ENCODE data around the gene DUSP16.
"Not testable (repeated sequence)": the region's sequence is repeated elsewhere in the genome, so short reads cannot be mapped to it uniquely, and the experiment has no call there.

Gene DUSP16

DNA sequence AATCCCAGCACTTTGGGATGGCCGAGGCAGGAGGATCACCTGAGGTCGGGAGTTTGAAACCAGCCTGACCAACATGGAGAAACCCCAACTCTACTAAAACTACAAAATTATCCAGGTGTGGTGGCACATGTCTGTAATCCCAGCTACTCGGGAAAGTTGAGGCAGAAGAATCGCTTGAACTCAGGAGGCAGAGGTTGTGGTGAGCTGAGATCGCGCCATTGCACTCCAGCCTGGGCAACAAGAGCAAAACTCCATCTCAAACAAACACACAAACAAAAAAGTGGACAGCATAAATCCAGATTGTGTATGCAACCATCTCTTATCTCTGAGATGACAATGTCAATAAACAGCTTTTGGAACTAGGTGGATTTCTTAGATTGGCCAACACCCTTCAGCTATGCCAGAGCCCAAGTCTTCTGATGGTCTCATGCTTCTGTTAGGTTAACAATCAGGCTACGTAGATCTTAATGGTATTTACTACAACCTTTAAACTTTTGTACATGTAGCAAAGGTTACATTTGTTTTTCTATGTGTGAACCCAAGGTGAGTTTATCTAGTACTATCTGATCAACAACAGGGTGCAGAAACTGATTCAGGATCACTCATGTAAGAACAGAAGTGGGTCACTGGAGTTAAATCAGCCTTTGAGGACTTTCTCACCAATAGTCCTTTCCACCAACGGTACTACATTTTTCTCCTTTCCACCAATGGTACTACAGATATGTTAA is 73.7 kb downstream of the DUSP16 start:
- DNase-seq = no peak

DNA sequence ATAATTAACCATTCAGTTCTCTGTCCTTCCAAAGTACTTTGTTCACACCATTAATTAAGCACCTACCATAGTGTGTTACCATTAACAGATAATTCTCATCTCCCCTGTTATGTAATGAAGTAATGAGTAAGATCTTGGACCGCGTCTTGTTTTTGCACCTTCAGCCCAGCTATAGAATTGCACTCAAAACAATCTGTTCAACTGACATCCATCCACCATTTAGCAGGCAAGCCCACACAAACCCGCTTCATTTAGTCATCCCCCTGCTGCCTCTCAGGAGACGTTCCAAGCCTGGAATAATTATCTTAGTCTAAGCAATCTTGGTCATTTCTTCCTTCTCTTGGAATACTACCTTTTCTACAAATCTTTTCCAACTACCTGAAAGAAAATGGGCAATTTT is 74.4 kb downstream of the DUSP16 start:
- DNase-seq = no peak

DNA sequence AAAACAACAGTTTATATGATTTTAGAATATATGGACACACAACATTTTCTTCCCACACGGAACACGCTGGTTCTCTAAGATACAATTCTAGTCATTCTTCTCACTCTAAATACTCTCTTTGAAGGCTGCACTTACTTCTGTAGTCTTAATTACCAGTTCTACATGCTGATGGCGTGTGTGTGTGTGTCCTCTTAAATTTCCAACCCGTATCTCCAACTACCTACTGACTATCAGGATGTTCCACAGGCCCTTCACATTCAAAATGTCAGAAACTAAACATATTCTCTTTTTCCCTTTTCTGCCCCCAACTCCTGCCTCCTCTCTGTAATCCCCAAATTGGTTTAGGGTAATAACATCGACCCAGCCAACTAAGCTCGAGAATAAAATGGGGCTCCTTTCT is 75.2 kb downstream of the DUSP16 start:
- DNase-seq = no peak

DNA sequence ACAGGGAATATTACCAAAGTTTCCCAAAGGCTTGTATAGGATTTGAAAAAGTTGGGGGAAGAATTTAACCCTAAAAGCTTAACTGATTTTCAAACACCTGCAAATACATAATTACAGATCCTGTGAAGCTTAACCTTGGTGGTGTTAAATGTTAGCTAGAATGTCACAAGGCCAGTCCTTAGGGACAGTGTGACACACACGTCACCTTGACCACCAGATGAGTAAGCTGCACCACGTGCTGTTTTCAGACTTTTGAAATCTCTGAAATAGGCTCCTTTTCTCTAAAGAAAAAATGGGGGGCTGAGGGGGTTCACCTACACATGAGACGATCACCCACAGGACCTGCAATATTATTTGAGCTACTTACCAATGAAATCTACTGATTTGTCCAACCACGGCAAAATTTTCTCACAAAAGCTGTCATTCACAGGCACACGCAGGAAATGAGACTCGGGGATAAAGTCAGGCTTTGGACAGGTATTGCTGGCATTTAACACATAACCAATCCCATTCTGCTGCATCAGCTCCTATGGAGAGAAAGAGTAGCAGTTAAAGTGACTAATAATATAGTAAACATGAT is 75.9 kb downstream of the DUSP16 start:
- no peak for DNase-seq

DNA sequence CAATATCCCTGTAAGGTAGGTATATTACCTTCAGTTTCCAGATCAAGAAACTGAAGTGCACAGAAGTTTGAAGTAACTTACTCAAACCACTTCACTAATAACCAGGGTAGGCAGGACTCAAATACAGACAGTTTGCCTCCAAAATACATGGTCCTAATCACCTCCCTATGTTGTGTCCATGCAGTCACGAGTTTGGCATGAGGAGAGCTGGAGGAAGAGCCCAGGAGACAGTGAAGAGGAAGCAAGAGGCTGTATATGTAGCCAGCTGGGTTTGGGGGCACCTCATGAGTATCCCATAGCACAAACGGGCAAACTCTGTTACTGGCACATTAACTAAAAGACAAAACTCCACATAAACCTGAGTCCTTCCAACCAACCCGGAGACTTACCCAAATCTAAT is 79.2 kb downstream of the DUSP16 start:
- DNase-seq = no peak

DNA sequence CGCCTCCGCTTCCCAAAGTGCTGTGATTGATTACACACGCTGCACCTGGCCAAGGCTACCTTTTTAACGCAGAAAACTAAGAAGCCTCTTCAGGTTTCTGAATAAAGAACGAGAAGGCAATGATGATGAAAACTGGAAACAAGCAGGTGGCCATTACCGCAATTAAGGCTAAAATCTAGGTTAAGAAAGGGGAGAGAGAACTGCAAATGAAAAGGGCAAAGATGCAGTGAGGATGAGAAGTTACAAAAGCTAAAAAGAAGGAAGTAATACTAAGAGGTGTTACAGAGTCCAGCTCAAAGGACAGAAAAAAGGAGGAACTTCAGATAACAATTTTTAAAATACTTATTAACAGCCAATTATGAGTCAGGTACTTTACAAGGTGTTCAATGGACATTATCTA is 79.7 kb downstream of the DUSP16 start:
- peak; percentile 17 for DNase-seq

DNA sequence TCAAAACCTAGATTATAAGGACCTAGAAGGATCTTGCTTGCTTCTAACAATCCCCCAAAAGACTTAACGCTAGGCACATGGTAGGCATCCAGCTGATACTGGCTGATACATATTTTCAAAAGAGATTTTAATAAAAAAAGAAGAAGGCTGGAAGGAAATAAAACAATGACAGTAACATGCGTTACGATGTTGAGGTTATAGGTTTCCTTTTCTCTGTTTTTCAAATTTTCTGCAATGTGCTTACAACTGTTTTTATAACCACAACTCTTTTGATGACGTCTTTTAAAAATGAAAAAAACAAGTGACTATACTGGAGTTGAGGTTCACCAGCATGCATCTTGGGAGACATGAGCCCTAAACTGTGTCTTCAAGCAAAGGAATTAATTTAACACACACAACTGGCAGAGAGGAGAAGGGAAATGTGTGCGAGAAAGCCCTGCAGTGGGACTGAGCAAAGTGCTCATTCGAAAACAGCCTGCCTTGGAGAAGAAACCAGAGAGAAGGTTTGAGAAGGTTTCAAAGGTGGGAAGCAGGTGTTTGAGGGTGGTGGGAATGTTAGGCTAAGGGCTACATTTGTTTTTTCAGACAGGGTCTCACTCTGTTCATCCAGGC is 80.4 kb downstream of the DUSP16 start:
- DNase-seq = no peak

DNA sequence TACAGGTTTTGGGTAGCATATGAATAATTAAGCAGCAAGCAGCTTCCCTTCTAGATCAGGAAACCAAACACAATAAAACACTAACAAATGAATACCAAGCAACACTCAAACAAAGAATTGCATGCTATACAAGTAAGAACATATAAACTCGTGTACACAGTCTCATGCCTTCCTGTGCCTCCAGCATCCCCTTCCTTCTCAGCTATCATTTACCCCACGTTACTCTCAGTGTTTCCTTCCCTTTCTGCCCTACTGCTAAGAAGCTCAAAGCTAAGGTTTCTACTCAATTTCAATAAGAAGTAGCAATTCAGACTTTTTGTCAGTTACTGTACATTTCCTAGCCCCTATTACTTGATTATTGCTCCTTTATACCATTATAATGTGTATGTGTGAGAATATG is 81.0 kb downstream of the DUSP16 start:
- no peak for DNase-seq

DNA sequence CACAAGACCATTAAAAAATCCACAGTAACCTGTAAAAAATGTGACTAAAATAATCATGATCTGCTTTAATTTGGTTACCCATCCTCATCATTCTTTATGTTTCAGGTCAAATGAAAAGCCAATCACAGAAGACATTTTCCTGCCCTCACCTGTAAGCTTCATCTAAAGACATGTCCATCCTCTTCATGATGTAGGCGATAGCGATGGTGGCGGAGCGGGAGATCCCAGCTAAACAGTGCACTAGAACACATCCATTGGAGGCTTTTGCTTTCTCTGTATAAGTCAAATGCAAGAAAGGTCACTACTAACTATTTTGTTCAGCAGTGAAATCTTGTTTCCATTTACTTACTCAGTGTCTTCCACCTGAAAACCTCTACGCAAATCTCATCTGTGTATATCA is 82.6 kb downstream of the DUSP16 start:
- no peak for DNase-seq

DNA sequence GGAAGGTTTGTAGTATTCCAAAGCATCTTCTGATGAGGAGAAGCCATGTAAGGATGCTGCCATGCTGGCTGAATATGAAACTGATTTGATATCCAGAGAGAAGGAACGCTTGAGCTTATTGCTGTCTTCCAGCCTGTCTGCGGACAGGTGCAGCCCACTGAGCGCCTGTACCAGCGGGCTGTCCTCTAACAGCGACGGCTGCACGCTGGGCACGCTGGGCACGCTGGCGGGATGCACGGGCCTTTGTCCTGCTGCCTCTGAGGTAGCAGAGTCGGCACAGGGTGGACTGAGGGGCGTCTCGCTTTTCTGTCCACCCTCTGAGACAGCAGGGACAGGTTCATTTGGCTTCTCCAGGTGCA is 85.2 kb downstream of the DUSP16 start:
- no peak for DNase-seq

DNA sequence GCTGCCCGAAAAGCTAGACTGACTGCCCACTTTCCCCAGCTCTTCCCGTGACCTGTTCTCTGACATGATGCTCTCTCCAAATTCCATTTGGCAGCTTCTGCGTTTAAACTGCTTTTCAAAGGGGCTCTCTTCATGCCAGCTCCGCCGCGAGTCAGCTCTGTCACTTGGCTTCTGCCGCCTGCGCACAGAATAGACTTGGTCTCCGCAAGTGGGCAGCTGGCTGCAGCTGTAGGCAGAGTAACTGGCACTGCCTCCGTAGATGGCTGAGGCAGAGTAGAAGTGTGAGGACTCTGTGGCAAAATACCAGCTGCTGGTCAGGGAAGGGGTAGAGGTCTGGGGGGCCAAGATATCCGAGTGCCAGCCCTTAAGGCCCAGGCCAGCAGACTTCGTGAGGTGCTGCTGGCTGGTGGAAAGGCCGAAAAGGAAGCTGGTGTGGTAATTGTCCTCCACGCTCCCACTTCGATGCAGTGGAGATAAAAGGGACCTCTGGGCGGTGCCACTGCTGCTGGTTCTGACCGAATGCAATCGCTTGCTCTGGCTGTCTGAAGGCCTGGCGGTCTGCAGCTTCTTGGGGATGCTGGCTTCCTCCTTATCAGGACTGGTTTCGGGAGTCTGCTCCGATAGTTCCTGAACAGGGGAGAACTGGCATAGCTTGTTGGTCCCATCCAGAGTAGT is 85.7 kb downstream of the DUSP16 start:
- no peak for DNase-seq

DNA sequence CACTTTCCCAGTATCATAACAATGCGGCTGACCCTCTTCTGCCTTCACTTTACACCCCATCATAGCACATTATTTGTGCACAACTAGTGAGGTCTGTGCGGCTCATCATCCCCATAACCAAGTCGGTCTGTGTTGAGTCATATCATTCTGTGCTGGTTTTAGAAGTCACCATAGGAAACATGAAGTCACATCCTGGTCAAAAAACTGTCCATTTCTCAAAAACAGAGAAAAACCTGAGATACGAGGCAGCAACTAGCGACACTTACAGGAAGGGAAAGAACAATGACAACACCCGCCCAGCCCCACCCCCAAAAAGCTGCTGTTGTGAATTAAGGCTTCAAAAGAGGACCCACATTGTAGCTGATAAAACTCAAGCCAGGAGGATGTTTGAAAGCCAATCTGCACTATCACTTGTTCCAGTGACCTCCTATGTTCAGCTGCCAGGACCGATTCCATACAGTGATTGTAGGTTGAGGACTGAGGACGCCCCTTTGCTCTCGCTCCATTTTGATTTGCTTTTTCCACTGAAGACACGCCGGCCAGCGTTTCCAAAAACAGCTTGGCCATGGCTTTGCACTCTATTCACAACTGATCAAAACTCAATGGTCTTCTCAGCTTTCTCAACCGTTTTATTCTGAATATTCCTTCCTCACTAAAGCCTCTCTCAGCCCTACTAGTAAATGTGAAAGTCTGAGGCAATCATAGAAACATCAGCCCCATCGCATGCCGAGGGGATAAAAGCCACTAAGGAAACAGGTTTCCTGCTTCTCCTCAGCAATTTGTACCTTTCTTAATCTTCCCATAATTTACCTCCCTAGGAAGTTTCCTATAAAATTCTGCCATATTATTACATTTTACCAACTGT is 87.5 kb downstream of the DUSP16 start:
- DNase-seq = no peak

DNA sequence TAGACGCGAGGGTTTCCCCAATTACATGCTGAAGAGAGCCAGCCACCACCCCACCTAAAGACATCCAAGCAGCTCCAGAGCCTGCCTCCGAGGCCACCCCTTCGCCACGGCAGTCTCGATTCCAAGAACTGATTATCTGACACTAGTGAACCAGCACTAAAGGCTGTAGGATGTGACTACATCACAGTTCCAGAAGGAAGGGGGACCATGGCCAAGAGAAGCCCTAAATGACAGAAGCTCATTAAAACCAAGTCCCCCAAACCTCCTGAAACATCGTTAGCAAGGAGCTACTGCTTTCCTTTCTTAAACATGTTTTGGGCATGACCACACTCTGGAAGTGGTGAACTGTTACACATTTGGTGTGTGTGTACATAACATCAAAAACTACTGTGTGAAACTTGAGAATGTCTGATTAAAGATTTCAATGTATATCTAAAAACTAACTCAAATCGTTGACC is 88.2 kb downstream of the DUSP16 start:
- DNase-seq = no peak

DNA sequence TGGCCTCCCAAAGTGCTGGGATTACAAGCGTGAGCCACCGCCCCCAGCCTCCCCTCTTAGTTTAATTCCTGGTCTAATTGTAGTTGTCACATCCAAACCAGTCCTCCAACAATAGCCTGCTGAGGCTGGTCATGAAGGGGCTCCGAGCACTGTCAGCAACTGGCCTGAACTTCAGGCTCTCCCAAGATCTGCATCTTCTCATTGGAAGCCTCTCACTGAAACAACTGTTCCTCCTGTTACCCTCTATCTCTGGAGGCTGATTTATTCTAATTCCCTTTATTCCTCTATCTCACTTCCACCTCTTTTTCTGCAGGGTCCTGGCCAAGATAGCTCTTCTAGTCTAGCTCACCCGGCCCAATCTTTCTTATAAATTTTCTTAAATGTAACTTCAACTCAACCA is 89.4 kb downstream of the DUSP16 start:
- DNase-seq = no peak

DNA sequence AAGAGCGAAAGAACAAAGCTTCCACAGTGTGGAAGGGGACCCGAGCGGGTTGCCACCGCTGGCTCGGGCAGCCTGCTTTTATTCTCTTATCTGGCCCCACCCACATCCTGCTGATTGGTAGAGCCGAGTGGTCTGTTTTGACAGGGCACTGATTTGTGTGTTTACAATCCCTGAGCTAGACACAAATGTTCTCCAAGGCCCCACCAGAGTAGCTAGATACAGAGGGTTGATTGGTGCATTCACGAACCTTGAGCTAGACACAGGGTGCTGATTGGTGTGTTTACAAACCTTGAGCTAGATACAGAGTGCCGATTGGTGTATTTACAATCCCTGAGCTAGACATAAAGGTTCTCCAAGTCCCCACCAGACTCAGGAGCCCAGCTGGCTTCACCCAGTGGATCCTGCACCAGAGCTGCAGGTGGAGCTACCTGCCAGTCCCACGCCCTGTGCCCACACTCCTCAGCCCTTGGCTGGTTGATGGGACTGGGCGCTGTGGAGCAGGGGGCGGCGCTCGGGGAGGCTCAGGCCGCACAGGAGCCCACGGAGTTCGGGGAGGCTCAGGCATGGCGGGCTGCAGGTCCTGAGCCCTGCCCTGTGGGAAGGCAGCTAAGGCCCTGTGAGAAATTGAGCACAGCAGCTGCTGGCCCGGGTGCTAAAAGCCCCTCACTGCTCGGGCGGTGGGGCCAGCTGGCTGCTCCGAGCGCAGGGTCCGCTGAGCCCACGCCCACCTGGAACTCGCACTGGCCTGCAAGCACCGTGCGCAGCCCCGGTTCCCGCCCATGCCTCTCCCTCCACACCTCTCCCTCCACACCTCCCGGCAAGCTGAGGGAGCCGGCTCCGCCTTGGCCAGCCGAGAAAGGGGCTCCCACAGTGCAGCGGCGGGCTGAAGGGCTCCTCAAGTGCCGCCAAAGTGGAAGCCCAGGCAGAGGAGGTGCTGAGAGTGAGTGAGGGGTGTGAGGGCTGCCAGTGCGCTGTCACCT is 90.4 kb downstream of the DUSP16 start:
- DNase-seq = not testable (repeated sequence)

DNA sequence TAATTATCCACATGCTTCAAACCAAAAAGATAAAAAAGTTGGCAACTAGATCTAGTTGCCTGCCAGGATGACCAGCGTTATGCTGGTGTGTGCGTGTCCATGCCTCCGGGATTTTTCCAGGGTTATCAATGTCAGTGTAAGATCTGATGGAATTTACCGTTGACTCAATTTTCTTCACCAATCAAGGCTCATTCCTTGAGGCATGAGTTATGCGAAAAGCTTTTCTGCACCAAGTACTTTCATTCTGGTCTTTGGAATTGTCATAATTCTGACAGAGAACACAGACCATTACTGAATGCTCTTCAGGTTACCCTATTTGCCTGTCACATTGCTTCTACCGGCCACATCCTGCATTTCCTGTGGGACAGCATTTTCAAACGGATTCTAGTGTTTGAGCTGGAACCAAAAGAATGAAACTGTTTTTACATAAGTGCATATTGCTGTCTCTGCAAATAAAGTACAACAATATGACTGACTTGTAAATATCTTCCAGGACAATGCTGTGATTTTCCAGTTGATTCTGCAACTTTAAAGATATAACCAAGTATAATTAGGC is 91.8 kb downstream of the DUSP16 start:
- no peak for DNase-seq

DNA sequence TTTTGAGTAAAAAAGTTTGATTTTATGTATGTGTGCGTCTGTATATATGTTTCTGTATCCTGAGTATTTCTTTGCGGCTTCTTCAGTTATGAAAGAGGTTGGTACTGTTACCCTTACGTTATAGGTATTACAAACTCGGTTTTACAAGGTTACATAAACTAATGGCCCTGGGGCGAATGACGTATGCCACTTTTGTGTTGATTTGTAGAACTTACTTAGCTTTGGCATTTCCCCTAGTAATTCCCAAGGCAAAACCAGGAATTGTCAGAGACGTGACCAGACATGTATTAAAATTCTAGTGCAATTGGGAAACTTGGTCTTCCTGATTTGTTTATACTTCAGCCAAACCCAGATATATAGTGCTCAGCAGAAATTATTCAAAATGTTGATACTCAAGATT is 93.3 kb downstream of the DUSP16 start:
- no peak for DNase-seq

DNA sequence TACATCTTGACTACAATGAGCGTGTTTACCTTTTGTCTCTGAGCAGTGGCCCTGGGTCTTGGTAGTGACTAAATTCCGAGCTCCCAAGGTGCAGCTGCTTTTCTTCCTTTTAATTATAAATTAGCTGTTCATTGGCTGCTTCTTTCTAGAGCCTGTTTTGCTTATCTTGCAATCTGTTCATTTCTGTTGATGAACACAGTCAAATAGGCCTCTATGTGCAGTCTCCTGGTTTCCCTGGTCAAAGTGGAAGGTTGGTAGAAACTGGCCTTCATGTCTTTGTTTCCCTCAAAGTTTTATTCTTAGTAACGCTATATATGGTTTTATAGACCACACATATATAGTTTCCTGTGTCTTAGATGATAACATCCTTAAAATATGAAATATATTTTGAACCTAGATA is 94.1 kb downstream of the DUSP16 start:
- DNase-seq = no peak

DNA sequence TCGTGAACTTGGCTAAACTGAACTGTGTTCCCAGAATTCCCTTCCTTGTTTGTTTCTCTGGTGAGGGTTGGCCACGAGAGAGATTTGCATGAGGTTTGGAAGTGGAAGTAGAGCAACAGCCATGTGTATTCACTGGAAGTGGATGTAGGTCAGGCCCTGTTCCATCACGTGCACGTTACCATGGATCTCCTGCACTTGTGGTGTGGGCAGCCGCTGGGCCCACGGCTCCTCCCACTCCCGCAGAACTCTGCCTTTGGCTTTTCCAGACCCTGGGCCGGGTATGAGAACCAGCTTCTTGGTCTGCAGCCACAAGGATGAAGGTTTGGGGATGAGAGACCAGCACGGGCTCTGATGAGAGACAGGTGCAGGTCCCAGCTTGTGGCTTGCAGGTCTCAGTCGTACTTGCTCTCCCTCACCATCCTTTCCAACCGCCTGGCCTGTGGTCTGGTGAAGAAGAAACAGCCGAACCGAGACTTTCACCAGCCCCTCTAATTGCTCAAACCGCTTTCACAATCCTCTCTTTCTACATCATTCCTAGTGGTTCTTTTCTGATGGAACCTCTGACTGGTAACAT is 94.9 kb downstream of the DUSP16 start:
- peak; percentile 9 for DNase-seq

DNA sequence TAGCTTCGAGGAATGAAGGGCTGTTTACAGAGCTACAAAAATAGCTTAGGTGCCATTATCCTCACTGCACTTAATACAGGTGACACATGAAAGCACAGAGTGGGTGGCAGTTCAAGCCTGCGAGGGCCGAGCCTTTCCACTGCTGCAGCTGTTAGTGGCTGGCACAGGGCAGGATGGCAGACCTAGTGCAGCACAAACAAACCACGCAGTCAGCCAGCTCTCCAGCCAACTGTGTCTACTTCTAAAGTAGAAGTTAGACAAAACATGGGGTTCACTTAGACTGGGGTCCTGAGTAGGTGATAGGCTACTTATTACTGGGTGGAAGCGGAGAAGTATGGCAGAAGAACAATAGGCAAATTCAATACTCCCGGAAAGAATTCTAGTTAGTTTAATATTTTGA is 95.4 kb downstream of the DUSP16 start:
- no peak for DNase-seq

DNA sequence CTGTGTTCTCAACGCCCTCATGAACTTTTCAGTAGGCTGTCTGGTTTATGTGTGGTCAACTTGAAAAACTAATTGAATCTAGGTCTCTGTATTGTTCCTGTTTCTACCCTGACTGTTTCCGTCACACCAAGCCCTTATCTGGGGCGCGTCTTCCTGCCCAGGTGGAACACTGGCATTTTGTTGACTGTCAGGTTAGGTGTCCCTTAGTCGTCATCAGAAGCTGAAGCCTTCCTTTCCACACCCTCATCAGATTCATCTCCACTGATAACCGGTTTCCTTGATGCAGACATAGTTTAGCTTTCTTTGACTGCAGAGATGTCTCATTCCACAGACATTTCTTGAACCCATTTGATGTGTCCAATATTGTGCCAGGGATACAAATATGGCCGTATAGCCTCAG is 96.5 kb downstream of the DUSP16 start:
- no peak for DNase-seq
